Mesendoderm (in vitro differentiated cells): ENCODE data around the gene LDAH.

Experiments
- DNase-seq: peaks from one replicate; pipeline ENCODE4 v3.0.0; 2013
- H2AK5ac ChIP-seq: 2 replicates; pipeline ENCODE4 v1.6.1; 2013; ENCODE audit warnings: low read length, inconsistent platforms
- H2BK120ac ChIP-seq: 2 replicates; pipeline ENCODE4 v1.6.1; 2013; ENCODE audit warnings: low read depth, mild to moderate bottlenecking, low read length, moderate library complexity, mixed read lengths
- H2BK15ac ChIP-seq: replicated peaks from 2 replicates; pipeline ENCODE4 v1.6.1; 2013; ENCODE audit warnings: low read depth, mild to moderate bottlenecking, moderate library complexity
- H2BK5ac ChIP-seq: 2 replicates; pipeline ENCODE4 v1.6.1; 2013; ENCODE audit warnings: low read length, inconsistent platforms
- H3K18ac ChIP-seq: 2 replicates; pipeline ENCODE4 v1.6.1; 2013; ENCODE audit warnings: mild to moderate bottlenecking, low read length, mixed read lengths
- H3K23ac ChIP-seq: one replicate; pipeline ENCODE4 v1.6.1; 2013; ENCODE audit warnings: low read length
- H3K27ac ChIP-seq: 2 replicates; pipeline ENCODE4 v1.5.1; 2013; ENCODE audit warnings: low read depth, mild to moderate bottlenecking, inconsistent platforms, low read length, moderate library complexity
- H3K27me3 ChIP-seq: 2 replicates; pipeline ENCODE4 v1.6.1; 2013; ENCODE audit warnings: low read length, control low read depth, mild to moderate bottlenecking, inconsistent platforms; ENCODE audit not compliant: insufficient read depth, poor library complexity
- H3K36me3 ChIP-seq: 2 replicates; pipeline ENCODE4 v1.6.1; 2013; ENCODE audit warnings: low read length, inconsistent platforms; ENCODE audit not compliant: control insufficient read depth, insufficient read depth
- H3K4ac ChIP-seq: one replicate; pipeline ENCODE4 v1.6.1; 2013; ENCODE audit warnings: low read depth, mild to moderate bottlenecking, low read length, moderate library complexity
- H3K4me1 ChIP-seq: 2 replicates; pipeline ENCODE4 v1.6.1; 2013; ENCODE audit warnings: low read depth, low read length, inconsistent platforms; ENCODE audit not compliant: control insufficient read depth
- H3K4me2 ChIP-seq: 2 replicates; pipeline ENCODE4 v1.6.1; 2013; ENCODE audit warnings: low read length
- H3K4me3 ChIP-seq: 2 replicates; pipeline ENCODE4 v1.5.1; 2013; ENCODE audit warnings: mild to moderate bottlenecking, low read length
- H3K56ac ChIP-seq: one replicate; pipeline ENCODE4 v1.6.1; 2013; ENCODE audit warnings: low read length
- H3K79me1 ChIP-seq: 2 replicates; pipeline ENCODE4 v1.6.1; 2013; ENCODE audit warnings: low read length, inconsistent platforms
- H3K79me2 ChIP-seq: 2 replicates; pipeline ENCODE4 v1.6.1; 2013; ENCODE audit warnings: mild to moderate bottlenecking, low read length; ENCODE audit not compliant: control insufficient read depth, insufficient read depth
- H3K9ac ChIP-seq: 2 replicates; pipeline ENCODE4 v1.6.1; 2013; ENCODE audit warnings: low read length, inconsistent platforms
- H4K5ac ChIP-seq: one replicate; pipeline ENCODE4 v1.6.1; 2013; ENCODE audit warnings: low read length
- H4K8ac ChIP-seq: one replicate; pipeline ENCODE4 v1.6.1; 2013; ENCODE audit warnings: low read depth, mild to moderate bottlenecking, control low read depth, low read length, moderate library complexity
- WGBS: extraction: QIAGEN DNeasy Blood & Tissue Kit; methylation state at CpG from one replicate; pipeline ENCODE4 v1.1.7; 2013; ENCODE audit warnings: low lambda C conversion rate, missing lambda C conversion rate; ENCODE audit not compliant: insufficient coverage; ENCODE audit errors: extremely low coverage; 5-methylcytosine and 5-hydroxymethylcytosine counted together

Gene LDAH

GRCh38 chr2:20693317-20693716 lies 129.6 kb downstream of the LDAH start:
- Histone ChIP-seq H3K27ac (no peak overlapping the region), H3K36me3 (no peaks in the 10 kb centered on the region), H4K8ac (no peak overlapping the region), H2AK5ac (no peak overlapping the region), H3K79me2 (no peaks in the 10 kb centered on the region), H3K27me3 (no peaks in the 10 kb centered on the region), H3K4ac (no peak overlapping the region), H3K4me2 (no peak overlapping the region), H4K5ac (no peak overlapping the region), H2BK120ac (no peak overlapping the region), H3K18ac (no peak overlapping the region), H3K4me1 (no peaks in the 10 kb centered on the region), H3K9ac (no peak overlapping the region), H3K56ac (no peak overlapping the region), H3K79me1 (no peaks in the 10 kb centered on the region), H2BK5ac (no peak overlapping the region), H3K23ac (no peak overlapping the region), H3K4me3 (no peak overlapping the region), H2BK15ac (no peak overlapping the region)
- no peak for DNase-seq
- no CpG with 5 or more reads among the region's 3 CpGs for WGBS

GRCh38 chr2:20692081-20692480 lies 130.8 kb downstream of the LDAH start:
- Histone ChIP-seq H4K8ac (no peak overlapping the region), H3K4ac (no peak overlapping the region), H3K4me3 (no peak overlapping the region), H2BK120ac (no peak overlapping the region), H3K4me1 (no peaks in the 10 kb centered on the region), H3K36me3 (no peaks in the 10 kb centered on the region), H2BK5ac (no peak overlapping the region), H2BK15ac (no peak overlapping the region), H3K4me2 (no peak overlapping the region), H3K18ac (no peak overlapping the region), H3K9ac (no peak overlapping the region), H3K56ac (no peak overlapping the region), H3K27me3 (no peaks in the 10 kb centered on the region), H4K5ac (no peak overlapping the region), H2AK5ac (no peak overlapping the region), H3K79me1 (no peaks in the 10 kb centered on the region), H3K79me2 (no peaks in the 10 kb centered on the region), H3K23ac (no peak overlapping the region), H3K27ac (no peak overlapping the region)
- WGBS = no CpG with 5 or more reads among the region's 2 CpGs
- DNase-seq = no peak

GRCh38 chr2:20691076-20691734 lies 131.7 kb downstream of the LDAH start:
- H3K27me3 ChIP-seq = no peaks in the 10 kb centered on the region
- H3K56ac ChIP-seq = no peak overlapping the region
- no peak overlapping the region for H3K23ac ChIP-seq
- no peak overlapping the region for H2AK5ac ChIP-seq
- no peak for DNase-seq
- H2BK5ac ChIP-seq = no peak overlapping the region
- H2BK15ac ChIP-seq = no peak overlapping the region
- no peak overlapping the region for H4K5ac ChIP-seq
- no peak overlapping the region for H3K9ac ChIP-seq
- no peak overlapping the region for H3K27ac ChIP-seq
- no peak overlapping the region for H3K18ac ChIP-seq
- no peaks in the 10 kb centered on the region for H3K36me3 ChIP-seq
- no peaks in the 10 kb centered on the region for H3K79me1 ChIP-seq
- no peaks in the 10 kb centered on the region for H3K4me1 ChIP-seq
- WGBS = no CpG with 5 or more reads among the region's 6 CpGs
- H3K4ac ChIP-seq = no peak overlapping the region
- no peak overlapping the region for H2BK120ac ChIP-seq
- no peak overlapping the region for H4K8ac ChIP-seq
- H3K4me3 ChIP-seq = no peak overlapping the region
- H3K79me2 ChIP-seq = no peaks in the 10 kb centered on the region
- H3K4me2 ChIP-seq = no peak overlapping the region

- no peaks in the 10 kb centered on the region for H3K27me3 ChIP-seq
- H2BK120ac ChIP-seq = no peak overlapping the region
- no CpG with 5 or more reads among the region's 11 CpGs for WGBS
Observed at GRCh38 chr2:20689428-20690264, 133.3 kb downstream of the LDAH start.

GRCh38 chr2:20687260-20687832 lies 135.6 kb downstream of the LDAH start:
- Histone ChIP-seq H4K5ac (no peak overlapping the region), H2BK120ac (no peak overlapping the region), H3K56ac (no peak overlapping the region), H4K8ac (no peak overlapping the region), H3K27ac (no peak overlapping the region), H3K4me1 (no peaks in the 10 kb centered on the region), H2BK5ac (no peak overlapping the region), H2AK5ac (no peak overlapping the region), H3K18ac (no peak overlapping the region), H3K79me2 (no peaks in the 10 kb centered on the region), H2BK15ac (no peak overlapping the region), H3K36me3 (no peaks in the 10 kb centered on the region), H3K4me3 (no peak overlapping the region), H3K79me1 (no peaks in the 10 kb centered on the region), H3K23ac (no peak overlapping the region), H3K9ac (no peak overlapping the region), H3K27me3 (no peaks in the 10 kb centered on the region), H3K4ac (no peak overlapping the region), H3K4me2 (no peak overlapping the region)
- no peak for DNase-seq
- no CpG with 5 or more reads among the region's 4 CpGs for WGBS

More at GRCh38 chr2:20689428-20690264, 133.3 kb downstream of the LDAH start:
- Histone ChIP-seq H3K4me2 (no peak overlapping the region), H3K4me3 (no peak overlapping the region), H3K36me3 (no peaks in the 10 kb centered on the region), H4K5ac (no peak overlapping the region), H3K4ac (no peak overlapping the region), H3K79me1 (no peaks in the 10 kb centered on the region), H3K9ac (no peak overlapping the region), H4K8ac (no peak overlapping the region), H3K56ac (no peak overlapping the region), H3K79me2 (no peaks in the 10 kb centered on the region), H2BK15ac (no peak overlapping the region), H3K27ac (no peak overlapping the region), H2AK5ac (no peak overlapping the region), H3K4me1 (no peaks in the 10 kb centered on the region), H3K23ac (no peak overlapping the region), H2BK5ac (no peak overlapping the region), H3K18ac (no peak overlapping the region)
- DNase-seq = no peak
